GM12878 (cell line): ENCODE results near the gene BRINP3. TPM values are rescaled to one million over a fixed set of nuclear protein-coding genes. Genes with fewer than 3 reads are reported as not detected.

ENCODE experiments used
- FOXM1 ChIP-seq: IDR thresholded peaks from 2 replicates; pipeline ENCODE4 v1.6.1; 2012; ENCODE audit warnings: low read depth, mild to moderate bottlenecking, inconsistent platforms, low read length, moderate library complexity
- GATAD2B ChIP-seq: fragments of 450-650 bp; conservative IDR thresholded peaks from 2 replicates; pipeline ENCODE4 v1.6.1; 2017; ENCODE audit warnings: low read depth, mild to moderate bottlenecking, moderate library complexity
- NFYB ChIP-seq: IDR thresholded peaks from 2 replicates; pipeline ENCODE4 v1.6.1; 2011; ENCODE audit warnings: low read depth, mild to moderate bottlenecking, low read length, improper control_type of control experiment, moderate library complexity; ENCODE audit not compliant: insufficient read depth
- polyA plus RNA-seq, 11 experiments: library from polyadenylated mRNA; depleted of rRNA in 4 of 11; unstranded in 6 of 11; stranded (reverse) in 5 of 11; fragments of >200 nt; fragmentation: Nextera tagmentation in 4 of 11; fragmentation: Illumina TruSeq in 1 of 11; extraction: Ambion mirVana in 4 of 11; extraction: Trizol in 1 of 11; gene quantifications; 1 replicate in 1 of 11; 2 replicates in 10 of 11; pipeline versions ENCODE4 v1.2.1 to v1.2.3, GENCODE V29; 2011 to 2016; ENCODE audit warnings: inconsistent platforms in 2 of 11, missing spikeins in 2 of 11, low read depth in 1 of 11
- total RNA-seq, 4 experiments: library from RNA; depleted of rRNA in 3 of 4; stranded (reverse); fragments of >200 nt in 3 of 4; fragmentation: Illumina TruSeq in 1 of 4; extraction: Trizol in 1 of 4; gene quantifications; 2 replicates each; pipeline versions ENCODE4 v1.2.1 to v1.2.3, GENCODE V29; 2013 to 2021
- TF ChIP-seq, protein P1 (sequence below): IDR thresholded peaks from 2 replicates; pipeline ENCODE4 v1.6.1; 2012; ENCODE audit warnings: improper control_type of control experiment, low read depth, low read length; ENCODE audit not compliant: insufficient replicate concordance
- TF ChIP-seq, protein P2 (sequence below): IDR thresholded peaks from 2 replicates; pipeline ENCODE4 v1.6.1; 2012; ENCODE audit warnings: low read length, inconsistent platforms

BRINP3 gene
- total and polyA plus RNA-seq, 10 of the 15 experiments (the other 5 are each of a cell fraction or from before 2014, with no cell fraction given): under 0.01 TPM; not detected in 9

DNA sequence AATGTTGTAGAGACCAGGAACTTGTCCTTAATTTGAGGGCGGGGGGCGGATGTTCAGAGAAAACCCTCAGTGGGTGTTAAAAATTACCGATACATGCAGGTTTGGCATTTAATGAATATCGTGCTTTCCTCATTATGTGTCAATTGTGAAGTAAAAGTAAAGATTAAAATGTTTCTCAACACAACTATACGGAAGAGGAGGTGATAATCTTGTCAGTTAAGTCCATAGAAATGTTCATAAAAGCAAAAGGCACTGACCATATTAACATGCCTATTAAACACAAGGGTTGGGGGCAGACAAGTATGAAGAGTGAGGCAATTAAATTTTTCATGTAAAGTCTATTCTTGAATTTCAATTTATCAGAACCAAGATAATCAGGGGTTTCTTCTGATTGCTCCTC, 1.3 kb downstream of the BRINP3 start (continued):
- TF ChIP-seq, protein P1, sequence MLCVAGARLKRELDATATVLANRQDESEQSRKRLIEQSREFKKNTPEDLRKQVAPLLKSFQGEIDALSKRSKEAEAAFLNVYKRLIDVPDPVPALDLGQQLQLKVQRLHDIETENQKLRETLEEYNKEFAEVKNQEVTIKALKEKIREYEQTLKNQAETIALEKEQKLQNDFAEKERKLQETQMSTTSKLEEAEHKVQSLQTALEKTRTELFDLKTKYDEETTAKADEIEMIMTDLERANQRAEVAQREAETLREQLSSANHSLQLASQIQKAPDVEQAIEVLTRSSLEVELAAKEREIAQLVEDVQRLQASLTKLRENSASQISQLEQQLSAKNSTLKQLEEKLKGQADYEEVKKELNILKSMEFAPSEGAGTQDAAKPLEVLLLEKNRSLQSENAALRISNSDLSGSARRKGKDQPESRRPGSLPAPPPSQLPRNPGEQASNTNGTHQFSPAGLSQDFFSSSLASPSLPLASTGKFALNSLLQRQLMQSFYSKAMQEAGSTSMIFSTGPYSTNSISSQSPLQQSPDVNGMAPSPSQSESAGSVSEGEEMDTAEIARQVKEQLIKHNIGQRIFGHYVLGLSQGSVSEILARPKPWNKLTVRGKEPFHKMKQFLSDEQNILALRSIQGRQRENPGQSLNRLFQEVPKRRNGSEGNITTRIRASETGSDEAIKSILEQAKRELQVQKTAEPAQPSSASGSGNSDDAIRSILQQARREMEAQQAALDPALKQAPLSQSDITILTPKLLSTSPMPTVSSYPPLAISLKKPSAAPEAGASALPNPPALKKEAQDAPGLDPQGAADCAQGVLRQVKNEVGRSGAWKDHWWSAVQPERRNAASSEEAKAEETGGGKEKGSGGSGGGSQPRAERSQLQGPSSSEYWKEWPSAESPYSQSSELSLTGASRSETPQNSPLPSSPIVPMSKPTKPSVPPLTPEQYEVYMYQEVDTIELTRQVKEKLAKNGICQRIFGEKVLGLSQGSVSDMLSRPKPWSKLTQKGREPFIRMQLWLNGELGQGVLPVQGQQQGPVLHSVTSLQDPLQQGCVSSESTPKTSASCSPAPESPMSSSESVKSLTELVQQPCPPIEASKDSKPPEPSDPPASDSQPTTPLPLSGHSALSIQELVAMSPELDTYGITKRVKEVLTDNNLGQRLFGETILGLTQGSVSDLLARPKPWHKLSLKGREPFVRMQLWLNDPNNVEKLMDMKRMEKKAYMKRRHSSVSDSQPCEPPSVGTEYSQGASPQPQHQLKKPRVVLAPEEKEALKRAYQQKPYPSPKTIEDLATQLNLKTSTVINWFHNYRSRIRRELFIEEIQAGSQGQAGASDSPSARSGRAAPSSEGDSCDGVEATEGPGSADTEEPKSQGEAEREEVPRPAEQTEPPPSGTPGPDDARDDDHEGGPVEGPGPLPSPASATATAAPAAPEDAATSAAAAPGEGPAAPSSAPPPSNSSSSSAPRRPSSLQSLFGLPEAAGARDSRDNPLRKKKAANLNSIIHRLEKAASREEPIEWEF: no peak
- TF ChIP-seq NFYB (no peak), FOXM1 (no peak), GATAD2B (no peak)
- TF ChIP-seq, protein P2, sequence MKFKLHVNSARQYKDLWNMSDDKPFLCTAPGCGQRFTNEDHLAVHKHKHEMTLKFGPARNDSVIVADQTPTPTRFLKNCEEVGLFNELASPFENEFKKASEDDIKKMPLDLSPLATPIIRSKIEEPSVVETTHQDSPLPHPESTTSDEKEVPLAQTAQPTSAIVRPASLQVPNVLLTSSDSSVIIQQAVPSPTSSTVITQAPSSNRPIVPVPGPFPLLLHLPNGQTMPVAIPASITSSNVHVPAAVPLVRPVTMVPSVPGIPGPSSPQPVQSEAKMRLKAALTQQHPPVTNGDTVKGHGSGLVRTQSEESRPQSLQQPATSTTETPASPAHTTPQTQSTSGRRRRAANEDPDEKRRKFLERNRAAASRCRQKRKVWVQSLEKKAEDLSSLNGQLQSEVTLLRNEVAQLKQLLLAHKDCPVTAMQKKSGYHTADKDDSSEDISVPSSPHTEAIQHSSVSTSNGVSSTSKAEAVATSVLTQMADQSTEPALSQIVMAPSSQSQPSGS: no peak
- TF ChIP-seq, all 136 proteins: peak for 0
